ENCODE data around the gene MCM3. TPM values are rescaled to one million over a fixed set of nuclear protein-coding genes. Genes with fewer than 3 reads are reported as not detected.

Gene MCM3
- total RNA-seq, 1 experiment from 2014 or later, result 276 TPM

GRCh38 chr6:52307900-52308372, 23.4 kb upstream of the MCM3 start:
- H3K4me1 Mint-ChIP-seq, result peaks cover 19% of the 10 kb centered on the region
- DNase-seq (ENCODE audit: low spot score) (no peak), ATAC-seq (no peak)
- ChIA-PET CTCF (interaction anchor here (0.7 to 1.6 kb wide), 5 partner anchors 23 to 344 kb away, joined by 3 to 14 read pairs (median 4); partner anchors contain the start of gene MCM3), POLR2A (interaction anchor here (1.5 kb wide), 1 partner anchor 23 kb away, joined by 7 read pairs; the partner anchor contains the start of gene MCM3)
- H3K27ac Mint-ChIP-seq, result no peak overlapping the region
- no peak for TF ChIP-seq RORB (CRISPR knock-in tag; IDR thresholded peaks at IDR 0.05)
- H3K9me3 Mint-ChIP-seq, result no peaks in the 10 kb centered on the region
- peak overlapping the region; percentile 82 for H3K4me3 Mint-ChIP-seq
- H3K36me3 Mint-ChIP-seq, result no peaks in the 10 kb centered on the region
- H3K27me3 Mint-ChIP-seq (ENCODE audit: low read depth), result no peaks in the 10 kb centered on the region; the same call in 1 of the 2 replicates

GRCh38 chr6:52306972-52307870, 22.7 kb upstream of the MCM3 start:
- CTCF ChIA-PET, result interaction anchor here (0.7 to 1.6 kb wide), 6 partner anchors 22 to 345 kb away, joined by 3 to 14 read pairs (median 4); partner anchors contain the start of gene MCM3

More at GRCh38 chr6:52306972-52307870, 22.7 kb upstream of the MCM3 start:
- TF ChIP-seq NFATC4 (CRISPR knock-in tag; IDR thresholded peaks at IDR 0.05), result no peak
- no peak for TF ChIP-seq ZNF532 (CRISPR knock-in tag; IDR thresholded peaks at IDR 0.05; ENCODE audit: borderline replicate concordance)
- 0 out of 2 replicates have a peak, but pooled peaks have one; percentile 17 for TF ChIP-seq FOXP4 (CRISPR knock-in tag; IDR thresholded peaks at IDR 0.05)
- no peak for TF ChIP-seq IRF1 (CRISPR knock-in tag; IDR thresholded peaks at IDR 0.05)
- TF ChIP-seq ZNF121 (CRISPR knock-in tag; IDR thresholded peaks at IDR 0.05), result no peak
- TF ChIP-seq MAX (CRISPR knock-in tag; IDR thresholded peaks at IDR 0.05), result peak; percentile 24; the same call in 1 of the 2 replicates
- TF ChIP-seq HMGA2 (CRISPR knock-in tag; IDR thresholded peaks at IDR 0.05), result no peak
- TF ChIP-seq ZBTB21 (CRISPR knock-in tag; IDR thresholded peaks at IDR 0.05; ENCODE audit: borderline replicate concordance), result no peak
- TF ChIP-seq NR3C1 (CRISPR knock-in tag; conservative IDR thresholded peaks at IDR 0.05; ENCODE audit: low read depth), result no peak
- ATAC-seq, result peak; percentile 87
- POLR2A ChIA-PET, result interaction anchor here (0.7 to 1.5 kb wide), 3 partner anchors 22 to 58 kb away, joined by 3 to 7 read pairs (median 4); partner anchors contain the start of genes MCM3 and PAQR8
- Mint-ChIP-seq H3K4me1 (peaks cover 15% of the 10 kb centered on the region), H3K27me3 (ENCODE audit: low read depth) (no peaks in the 10 kb centered on the region; the same call in 1 of the 2 replicates), H3K36me3 (no peaks in the 10 kb centered on the region), H3K9me3 (no peaks in the 10 kb centered on the region), H3K4me3 (peak overlapping the region; percentile 82), H3K27ac (no peak overlapping the region)
- peak; percentile 52 for DNase-seq (ENCODE audit: low spot score)

Measured in WTC11 (cell line).